ENCODE data around the gene PEX11G.
A peak's percentile ranks its signal among the peaks of the same experiment; 100 is the strongest.

The PEX11G gene

DNA sequence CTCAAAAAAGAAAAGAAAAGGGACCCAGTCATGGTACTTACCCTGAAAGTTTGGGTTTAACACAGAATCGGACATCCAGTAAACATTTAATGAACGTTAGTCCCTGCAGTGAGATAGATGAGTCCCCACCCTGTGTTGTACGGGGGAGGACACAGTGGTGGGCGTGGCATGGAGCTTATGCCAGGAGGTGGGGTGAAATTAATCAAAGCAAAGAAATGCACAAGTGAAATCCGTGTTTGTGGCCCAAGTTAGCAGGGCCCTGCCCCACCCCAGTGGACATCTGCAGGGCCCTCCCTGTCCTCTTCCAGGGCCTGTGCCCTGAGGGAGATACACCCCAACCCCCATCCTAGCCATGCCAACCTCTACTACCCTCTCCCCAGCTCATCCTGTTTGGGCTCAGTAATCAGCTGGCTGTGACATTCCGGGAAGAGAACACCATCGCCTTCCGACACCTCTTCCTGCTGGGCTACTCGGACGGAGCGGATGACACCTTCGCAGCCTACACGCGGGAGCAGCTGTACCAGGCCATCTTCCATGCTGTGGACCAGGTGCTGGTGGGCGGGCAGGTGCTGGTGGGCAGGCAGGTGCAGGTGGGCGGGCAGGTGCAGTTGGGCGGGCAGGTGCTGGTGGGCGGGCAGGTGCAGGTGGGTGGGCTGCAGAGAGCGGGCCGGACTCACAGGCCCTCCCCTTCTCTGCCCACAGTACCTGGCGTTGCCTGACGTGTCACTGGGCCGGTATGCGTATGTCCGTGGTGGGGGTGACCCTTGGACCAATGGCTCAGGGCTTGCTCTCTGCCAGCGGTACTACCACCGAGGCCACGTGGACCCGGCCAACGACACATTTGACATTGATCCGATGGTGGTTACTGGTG lies 37.5 kb upstream of the PEX11G start:
- Mint-ChIP-seq H3K4me3 (no peak overlapping the region), H3K4me1 (ENCODE audit: low read depth) (peaks cover 67% of the 10 kb centered on the region), H3K27ac (peak overlapping the region; percentile 64), H3K9me3 (no peaks in the 10 kb centered on the region), H3K27me3 (no peaks in the 10 kb centered on the region), H3K36me3 (ENCODE audit: low read depth) (peaks cover 85% of the 10 kb centered on the region)
- intact Hi-C loops (cut with micrococcal nuclease): loop anchor here (10.0 kb wide), 1 partner anchor 131 kb away; no protein-coding TSS in a partner anchor

DNA sequence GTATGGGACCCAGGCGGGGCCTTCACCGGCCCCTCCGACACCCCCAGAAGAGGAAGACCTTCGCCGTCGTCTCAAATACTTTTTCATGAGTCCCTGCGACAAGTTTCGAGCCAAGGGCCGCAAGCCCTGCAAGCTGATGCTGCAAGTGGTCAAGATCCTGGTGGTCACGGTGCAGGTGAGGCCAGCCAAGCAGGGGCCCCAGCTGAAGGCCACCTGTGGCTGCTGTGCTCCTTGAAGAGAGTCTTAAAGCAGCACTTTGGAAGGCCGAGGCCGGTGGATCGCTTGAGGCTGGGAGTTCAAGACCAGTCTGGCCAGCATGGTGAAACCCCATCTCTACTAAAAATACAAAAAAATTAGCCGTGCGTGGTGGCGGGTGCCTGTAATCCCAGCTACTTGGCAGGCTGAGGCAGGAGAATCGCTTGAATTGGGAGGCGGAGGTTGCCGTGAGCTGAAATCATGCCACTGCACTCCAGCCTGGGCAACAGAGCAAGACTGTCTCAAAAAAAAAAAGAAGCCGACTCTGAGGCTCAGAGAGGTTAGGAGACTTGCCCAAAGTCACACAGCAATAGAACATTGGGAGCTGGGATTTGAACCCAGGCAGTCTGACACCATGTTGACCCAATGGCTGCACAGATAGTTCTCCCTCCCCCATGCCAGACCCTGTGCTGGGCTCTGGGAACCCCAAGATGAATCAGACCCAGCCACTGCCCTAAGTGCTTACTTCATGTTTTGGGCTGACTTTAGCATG lies 36.3 kb upstream of the PEX11G start:
- H3K27me3 Mint-ChIP-seq: no peaks in the 10 kb centered on the region
- intact Hi-C loops (cut with micrococcal nuclease): loop anchor here (5.0 to 10.0 kb wide), 2 partner anchors 43 to 130 kb away; no protein-coding TSS in a partner anchor
- no peaks in the 10 kb centered on the region for H3K9me3 Mint-ChIP-seq
- H3K4me3 Mint-ChIP-seq: no peak overlapping the region
- peak overlapping the region; percentile 64 for H3K27ac Mint-ChIP-seq
- H3K4me1 Mint-ChIP-seq (ENCODE audit: low read depth): peaks cover 73% of the 10 kb centered on the region
- H3K36me3 Mint-ChIP-seq (ENCODE audit: low read depth): peaks cover 82% of the 10 kb centered on the region

DNA sequence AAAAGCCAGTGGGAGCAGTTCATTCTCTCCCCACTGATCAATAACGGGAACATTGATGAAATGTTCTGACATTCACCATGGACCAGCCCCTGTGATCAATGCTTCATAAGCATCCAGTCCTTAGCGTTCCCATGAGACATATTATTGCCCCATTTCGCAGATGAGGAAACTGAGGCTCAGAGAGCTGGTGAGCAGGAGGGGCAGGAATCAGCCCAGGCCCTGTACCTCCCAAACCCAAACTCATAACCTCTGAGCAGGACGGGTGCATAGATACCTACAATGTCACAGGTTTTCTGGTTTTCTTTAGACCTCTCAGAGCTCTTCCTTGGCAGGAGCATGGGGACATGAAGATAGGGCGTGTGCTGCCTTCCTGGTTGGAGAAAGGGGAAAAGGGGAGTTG lies 35.7 kb upstream of the PEX11G start:
- no peaks in the 10 kb centered on the region for H3K9me3 Mint-ChIP-seq
- intact Hi-C loops (cut with micrococcal nuclease): loop anchor here (5.0 to 10.0 kb wide), 2 partner anchors 42 to 130 kb away; no protein-coding TSS in a partner anchor

DNA sequence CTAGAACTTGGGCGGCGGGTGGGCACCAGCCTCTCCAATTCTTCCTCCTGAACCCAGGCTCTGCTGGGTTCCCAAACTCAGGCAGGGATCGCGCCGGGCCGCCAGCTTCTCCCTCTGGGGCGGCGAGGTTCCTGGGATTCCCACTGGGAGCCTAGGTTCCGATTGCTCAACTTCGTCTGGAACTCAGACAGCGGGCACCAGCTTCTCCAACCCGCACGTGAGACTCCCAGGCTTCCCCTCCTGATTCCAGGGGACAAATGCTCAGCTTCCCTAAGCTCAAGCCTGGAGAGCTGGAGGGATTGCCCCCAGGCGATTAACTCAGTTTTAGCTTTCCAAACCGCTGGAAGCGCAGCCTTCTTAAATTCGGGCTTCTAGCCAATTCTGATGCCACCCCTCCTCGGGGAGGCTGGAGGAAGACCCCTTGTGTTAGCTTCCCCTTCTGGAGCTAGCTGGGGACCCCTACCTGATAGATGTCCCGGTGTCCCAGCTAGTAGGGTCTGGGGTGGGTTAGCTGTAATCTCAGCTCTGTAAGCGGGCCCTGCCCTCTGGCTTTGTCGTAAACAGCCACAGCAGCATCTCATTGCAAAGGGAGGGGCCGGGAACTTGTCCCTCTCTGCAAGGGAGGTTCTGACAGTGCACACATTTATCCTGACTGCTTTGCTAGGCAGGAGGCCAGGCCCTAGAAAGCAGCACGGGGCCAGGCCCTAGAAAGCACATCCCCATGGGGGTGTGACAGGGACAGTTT lies 34.3 kb upstream of the PEX11G start:
- peaks cover 56% of the 10 kb centered on the region for H3K4me1 Mint-ChIP-seq (ENCODE audit: low read depth)
- peaks cover 71% of the 10 kb centered on the region for H3K36me3 Mint-ChIP-seq (ENCODE audit: low read depth)

More for the DNA sequence above, 35.7 kb upstream of the PEX11G start:
- Mint-ChIP-seq H3K4me3 (no peak overlapping the region), H3K4me1 (ENCODE audit: low read depth) (peaks cover 67% of the 10 kb centered on the region), H3K27ac (no peak overlapping the region), H3K27me3 (no peaks in the 10 kb centered on the region), H3K36me3 (ENCODE audit: low read depth) (peaks cover 79% of the 10 kb centered on the region)

DNA sequence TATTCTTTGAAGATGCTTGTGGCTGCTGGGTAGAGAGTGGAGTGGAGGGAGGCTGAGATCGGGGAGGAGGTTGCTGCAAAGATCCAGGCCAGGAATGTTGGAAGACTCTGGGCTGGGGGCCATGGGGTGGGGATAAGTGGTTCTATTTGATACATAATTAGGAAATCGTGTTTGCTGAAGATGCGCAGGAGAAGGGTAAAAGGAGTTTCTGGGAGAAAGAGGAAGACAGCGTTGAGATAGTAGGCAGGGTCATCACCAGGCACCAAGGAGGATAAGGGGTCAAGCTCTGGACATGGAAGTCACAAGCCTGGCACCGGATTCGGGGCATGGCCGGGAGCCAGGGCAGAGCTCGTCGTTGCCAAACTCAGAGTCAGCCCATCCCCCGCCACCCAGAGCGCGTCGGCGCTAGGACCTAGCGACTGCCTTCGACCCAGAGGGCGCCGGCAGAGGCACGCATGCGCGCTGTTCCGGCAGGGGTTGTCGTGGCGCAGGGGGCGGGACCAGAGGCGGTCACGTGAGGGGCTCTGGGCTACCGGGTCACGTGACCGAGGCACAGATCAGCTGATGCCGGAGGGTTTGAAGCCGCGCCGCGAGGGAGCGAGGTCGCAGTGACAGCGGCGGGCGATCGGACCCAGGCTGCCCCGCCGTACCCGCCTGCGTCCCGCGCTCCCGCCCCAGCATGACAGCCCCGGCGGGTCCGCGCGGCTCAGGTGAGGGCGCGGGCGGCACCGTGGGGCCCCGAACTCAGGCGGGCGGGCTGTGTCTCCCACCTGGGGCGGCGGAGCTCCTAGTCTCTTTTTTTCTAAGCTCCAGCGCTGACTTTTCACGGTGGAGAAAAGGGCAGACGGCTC lies 33.5 kb upstream of the PEX11G start, which contains the start of gene MCOLN1:
TSS of gene MCOLN1 (plus strand) at position 553 of the 851 bp plus-strand sequence. CDS start at position 680, 127 bp downstream.
- Mint-ChIP-seq H3K27ac (peak within 1 kb of the TSS; percentile 72), H3K9me3 (no peaks in the 10 kb centered on the region), H3K36me3 (ENCODE audit: low read depth) (peaks cover 63% of the 10 kb centered on the region), H3K4me1 (ENCODE audit: low read depth) (peaks cover 49% of the 10 kb centered on the region), H3K4me3 (peak within 1 kb of the TSS; percentile 81), H3K27me3 (peaks cover 8% of the 10 kb centered on the region)
- intact Hi-C loops (cut with micrococcal nuclease): loop anchor here (1.0 to 10.0 kb wide), 3 partner anchors 12 to 127 kb away; no protein-coding TSS in a partner anchor

More for the DNA sequence above, 34.3 kb upstream of the PEX11G start:
- peaks cover 2% of the 10 kb centered on the region for H3K27me3 Mint-ChIP-seq
- no peaks in the 10 kb centered on the region for H3K9me3 Mint-ChIP-seq
- intact Hi-C loops (cut with micrococcal nuclease): loop anchor here (1.0 to 10.0 kb wide), 3 partner anchors 11 to 128 kb away; no protein-coding TSS in a partner anchor
- H3K27ac Mint-ChIP-seq: peak overlapping the region; percentile 72
- H3K4me3 Mint-ChIP-seq: peak overlapping the region; percentile 81

DNA sequence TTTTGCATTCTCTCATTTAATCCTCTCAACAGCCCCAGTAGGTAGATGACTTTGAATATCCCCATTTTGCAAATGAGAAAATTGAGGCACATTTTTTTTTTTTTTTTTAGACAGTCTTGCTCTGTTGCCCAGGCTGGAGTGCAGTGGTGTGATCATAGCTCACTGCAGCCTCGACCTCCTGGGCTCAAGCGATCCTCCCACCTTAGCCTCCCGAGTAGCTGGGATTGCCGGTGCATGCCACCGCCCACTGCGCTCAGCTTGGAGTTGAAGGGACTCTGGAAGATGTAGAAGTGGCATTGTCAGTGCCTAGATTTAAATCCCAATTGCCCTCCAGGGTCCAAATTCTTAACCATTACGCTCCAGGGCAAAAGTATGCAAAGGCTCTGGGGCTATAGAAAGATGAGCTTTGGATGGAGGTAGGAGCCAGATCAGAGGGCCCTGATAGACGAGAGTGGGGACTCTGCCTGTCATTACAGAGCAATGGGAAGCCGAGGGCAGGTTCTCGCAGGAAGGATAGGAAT lies 32.8 kb upstream of the PEX11G start:
- Mint-ChIP-seq H3K4me3 (peak overlapping the region; percentile 81), H3K27ac (peak overlapping the region; percentile 72), H3K4me1 (ENCODE audit: low read depth) (peaks cover 50% of the 10 kb centered on the region), H3K27me3 (peaks cover 15% of the 10 kb centered on the region), H3K36me3 (ENCODE audit: low read depth) (peaks cover 56% of the 10 kb centered on the region), H3K9me3 (no peaks in the 10 kb centered on the region)
- intact Hi-C loops (cut with micrococcal nuclease): loop anchor here (1.0 to 10.0 kb wide), 3 partner anchors 13 to 127 kb away; no protein-coding TSS in a partner anchor

DNA sequence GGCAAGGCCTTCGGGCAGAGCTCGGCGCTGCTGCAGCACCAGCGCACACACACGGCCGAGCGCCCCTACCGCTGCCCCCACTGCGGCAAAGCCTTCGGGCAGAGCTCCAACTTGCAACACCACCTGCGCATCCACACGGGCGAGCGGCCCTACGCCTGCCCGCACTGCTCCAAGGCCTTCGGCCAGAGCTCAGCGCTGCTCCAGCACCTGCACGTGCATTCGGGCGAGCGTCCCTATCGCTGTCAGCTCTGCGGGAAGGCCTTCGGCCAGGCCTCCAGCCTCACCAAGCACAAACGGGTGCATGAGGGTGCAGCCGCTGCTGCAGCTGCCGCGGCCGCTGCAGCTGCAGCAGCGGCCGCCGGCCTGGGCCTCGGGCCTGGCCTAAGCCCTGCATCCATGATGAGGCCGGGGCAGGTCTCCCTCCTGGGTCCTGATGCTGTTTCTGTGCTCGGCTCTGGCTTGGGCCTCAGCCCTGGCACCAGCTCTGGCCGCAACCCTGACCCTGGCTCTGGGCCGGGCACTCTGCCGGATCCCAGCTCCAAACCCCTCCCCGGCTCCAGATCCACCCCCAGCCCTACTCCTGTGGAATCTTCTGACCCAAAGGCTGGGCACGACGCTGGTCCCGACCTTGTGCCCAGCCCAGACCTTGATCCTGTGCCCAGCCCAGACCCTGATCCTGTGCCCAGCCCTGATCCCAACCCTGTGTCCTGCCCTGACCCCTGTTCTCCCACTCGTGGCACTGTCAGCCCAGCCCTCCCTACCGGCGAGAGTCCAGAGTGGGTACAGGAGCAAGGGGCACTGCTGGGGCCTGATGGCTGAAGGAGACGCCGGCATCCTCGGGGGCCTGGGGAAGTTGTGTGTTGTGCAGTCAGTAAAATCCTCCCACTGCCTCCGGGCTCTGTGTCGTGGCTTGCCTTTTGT lies 31.6 kb upstream of the PEX11G start:
- Mint-ChIP-seq H3K4me3 (no peak overlapping the region), H3K4me1 (ENCODE audit: low read depth) (peaks cover 44% of the 10 kb centered on the region), H3K27me3 (peaks cover 21% of the 10 kb centered on the region), H3K9me3 (no peaks in the 10 kb centered on the region), H3K36me3 (ENCODE audit: low read depth) (peaks cover 44% of the 10 kb centered on the region), H3K27ac (no peak overlapping the region)
- intact Hi-C loops (cut with micrococcal nuclease): loop anchor here (5.0 to 10.0 kb wide), 2 partner anchors 38 to 126 kb away; no protein-coding TSS in a partner anchor

DNA sequence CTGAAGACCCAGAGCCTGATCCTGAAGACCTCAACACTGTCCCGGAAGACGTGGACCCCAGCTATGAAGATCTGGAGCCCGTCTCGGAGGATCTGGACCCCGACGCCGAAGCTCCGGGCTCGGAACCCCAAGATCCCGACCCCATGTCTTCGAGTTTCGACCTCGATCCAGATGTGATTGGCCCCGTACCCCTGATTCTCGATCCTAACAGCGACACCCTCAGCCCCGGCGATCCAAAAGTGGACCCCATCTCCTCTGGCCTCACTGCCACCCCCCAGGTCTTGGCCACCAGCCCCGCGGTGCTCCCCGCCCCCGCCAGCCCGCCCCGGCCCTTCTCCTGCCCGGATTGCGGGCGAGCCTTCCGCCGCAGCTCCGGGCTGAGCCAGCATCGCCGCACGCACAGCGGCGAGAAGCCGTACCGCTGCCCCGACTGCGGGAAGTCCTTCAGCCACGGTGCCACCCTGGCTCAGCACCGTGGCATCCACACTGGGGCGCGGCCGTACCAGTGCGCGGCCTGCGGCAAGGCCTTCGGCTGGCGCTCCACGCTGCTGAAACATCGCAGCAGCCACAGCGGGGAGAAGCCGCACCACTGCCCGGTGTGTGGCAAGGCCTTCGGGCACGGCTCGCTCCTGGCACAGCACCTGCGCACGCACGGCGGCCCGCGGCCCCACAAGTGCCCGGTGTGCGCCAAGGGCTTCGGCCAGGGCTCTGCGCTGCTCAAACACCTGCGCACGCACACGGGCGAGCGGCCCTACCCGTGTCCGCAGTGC lies 30.7 kb upstream of the PEX11G start:
- peaks cover 30% of the 10 kb centered on the region for H3K27me3 Mint-ChIP-seq
- H3K4me1 Mint-ChIP-seq (ENCODE audit: low read depth): peaks cover 40% of the 10 kb centered on the region
- H3K9me3 Mint-ChIP-seq: no peaks in the 10 kb centered on the region
- intact Hi-C loops (cut with micrococcal nuclease): loop anchor here (5.0 to 10.0 kb wide), 2 partner anchors 37 to 125 kb away; no protein-coding TSS in a partner anchor
- H3K36me3 Mint-ChIP-seq (ENCODE audit: low read depth): peaks cover 35% of the 10 kb centered on the region
- H3K4me3 Mint-ChIP-seq: no peak overlapping the region
- H3K27ac Mint-ChIP-seq: no peak overlapping the region

DNA sequence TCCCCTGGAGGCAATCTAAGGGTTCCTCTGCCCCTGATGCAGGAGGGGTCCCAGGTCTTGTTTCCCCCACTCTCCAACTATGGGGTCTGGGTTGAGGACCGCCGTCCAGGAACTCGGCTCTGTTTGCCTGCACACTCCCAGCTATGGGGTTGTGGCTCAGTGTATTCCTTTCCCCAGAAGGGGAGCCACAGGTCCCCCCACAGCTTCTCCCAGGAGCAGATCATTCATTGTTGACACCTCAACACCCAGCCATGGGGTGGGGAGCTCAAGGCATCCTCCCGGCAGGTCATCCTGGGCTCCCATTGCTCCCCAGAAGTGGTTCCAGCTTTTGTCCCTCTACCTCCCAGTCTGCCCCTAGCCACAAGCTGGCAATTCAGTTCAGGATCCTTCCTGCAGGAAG lies 28.0 kb upstream of the PEX11G start:
- intact Hi-C loops (cut with micrococcal nuclease): no loop called here

DNA sequence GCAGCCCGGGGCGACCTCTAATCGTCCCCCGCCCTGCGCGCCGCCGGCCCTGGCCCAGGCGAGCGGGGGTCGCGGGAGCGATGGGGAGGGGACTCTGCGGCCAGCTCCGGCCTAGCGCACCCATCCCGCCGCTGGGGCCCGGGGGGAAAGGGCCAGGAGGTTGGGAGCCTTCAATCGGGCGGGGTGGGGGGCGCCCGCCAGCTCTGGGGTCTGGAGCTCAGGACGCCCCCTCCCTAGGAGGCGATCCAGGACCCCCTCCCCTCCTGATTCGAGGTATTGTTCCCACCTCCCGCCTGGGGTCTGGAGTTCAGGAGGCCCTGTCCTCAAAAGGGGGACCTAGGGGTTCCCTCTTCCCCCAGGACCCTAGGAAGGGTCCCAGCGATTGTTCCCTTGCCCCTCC lies 27.5 kb upstream of the PEX11G start:
- Mint-ChIP-seq H3K27ac (no peak overlapping the region), H3K27me3 (peaks cover 49% of the 10 kb centered on the region), H3K9me3 (no peaks in the 10 kb centered on the region), H3K4me1 (ENCODE audit: low read depth) (peaks cover 30% of the 10 kb centered on the region), H3K36me3 (ENCODE audit: low read depth) (peaks cover 17% of the 10 kb centered on the region), H3K4me3 (peak overlapping the region; percentile 59)
- intact Hi-C loops (cut with micrococcal nuclease): no loop called here

More for the DNA sequence above, 28.0 kb upstream of the PEX11G start:
- Mint-ChIP-seq H3K4me1 (ENCODE audit: low read depth) (peaks cover 35% of the 10 kb centered on the region), H3K4me3 (peak overlapping the region; percentile 59), H3K9me3 (no peaks in the 10 kb centered on the region), H3K27me3 (peaks cover 48% of the 10 kb centered on the region), H3K36me3 (ENCODE audit: low read depth) (peaks cover 17% of the 10 kb centered on the region), H3K27ac (no peak overlapping the region)

DNA sequence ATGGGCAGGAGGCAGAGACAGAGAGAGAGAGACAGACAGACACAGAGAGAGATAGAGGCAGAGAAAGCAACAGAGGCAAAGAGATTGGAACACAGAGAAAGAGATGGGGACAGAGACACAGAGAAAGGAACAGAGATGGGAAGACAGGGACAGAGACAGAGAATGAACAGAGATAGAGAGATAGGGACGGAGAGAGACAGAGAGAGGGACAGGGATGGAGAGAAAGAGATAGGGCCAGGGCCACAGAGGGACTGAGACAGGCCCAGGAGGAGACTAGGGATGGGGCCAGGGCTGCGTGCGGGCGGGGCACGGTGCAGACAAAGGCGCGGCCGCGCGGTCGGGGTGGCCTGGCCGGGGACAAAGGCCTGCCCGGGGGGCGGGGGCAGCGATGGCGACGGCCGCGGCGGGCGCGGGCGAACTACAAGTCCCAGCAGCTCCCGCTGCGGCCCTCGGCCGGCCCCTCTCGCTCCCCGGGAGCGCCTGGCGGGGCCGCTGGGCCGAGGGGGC lies 26.9 kb upstream of the PEX11G start, which contains the start of gene ZNF358:
TSS of gene ZNF358 (plus strand) at position 459 of the 507 bp plus-strand sequence. CDS start 3,140 bp downstream, outside the sequence.
- Mint-ChIP-seq H3K36me3 (ENCODE audit: low read depth) (peaks cover 15% of the 10 kb centered on the region), H3K4me1 (ENCODE audit: low read depth) (peaks cover 24% of the 10 kb centered on the region), H3K27ac (peak within 1 kb of the TSS; percentile 65), H3K4me3 (peak within 1 kb of the TSS; percentile 67), H3K27me3 (peaks cover 51% of the 10 kb centered on the region), H3K9me3 (no peaks in the 10 kb centered on the region)
- intact Hi-C loops (cut with micrococcal nuclease): no loop called here
